HG03442 (cell line): ENCODE measurements around the gene B3GNT8.
"Not testable (repeated sequence)": the region's sequence is repeated elsewhere in the genome, so short reads cannot be mapped to it uniquely, and the experiment has no call there.

Experiments
- ATAC-seq: cut with Tn5 transposase; IDR thresholded peaks from one replicate; pipeline ENCODE4 v1.9.1; 2021; ENCODE audit warnings: mild to moderate bottlenecking, moderate library complexity; ENCODE audit not compliant: unreplicated experiment

Gene B3GNT8

DNA sequence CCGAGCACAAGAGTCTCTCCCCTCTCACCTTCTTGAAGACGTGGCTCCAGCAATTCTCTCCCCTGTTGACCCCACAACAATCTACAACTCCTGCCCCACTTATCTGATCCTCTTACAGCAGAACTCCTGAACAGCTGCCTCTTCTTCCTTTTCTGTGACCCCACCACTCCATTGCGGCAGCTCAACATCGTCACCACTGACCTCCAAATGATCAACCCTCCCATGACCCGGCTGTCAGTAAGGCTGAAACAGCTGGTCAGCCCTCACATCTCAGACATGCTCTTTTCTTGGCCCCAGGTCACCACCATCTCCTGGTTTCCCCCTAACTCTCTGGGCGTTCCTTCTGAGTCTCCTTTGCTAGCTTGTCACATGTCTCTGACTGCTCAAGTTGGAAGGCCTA is 31.8 kb downstream of the B3GNT8 start:
- no peak for ATAC-seq

DNA sequence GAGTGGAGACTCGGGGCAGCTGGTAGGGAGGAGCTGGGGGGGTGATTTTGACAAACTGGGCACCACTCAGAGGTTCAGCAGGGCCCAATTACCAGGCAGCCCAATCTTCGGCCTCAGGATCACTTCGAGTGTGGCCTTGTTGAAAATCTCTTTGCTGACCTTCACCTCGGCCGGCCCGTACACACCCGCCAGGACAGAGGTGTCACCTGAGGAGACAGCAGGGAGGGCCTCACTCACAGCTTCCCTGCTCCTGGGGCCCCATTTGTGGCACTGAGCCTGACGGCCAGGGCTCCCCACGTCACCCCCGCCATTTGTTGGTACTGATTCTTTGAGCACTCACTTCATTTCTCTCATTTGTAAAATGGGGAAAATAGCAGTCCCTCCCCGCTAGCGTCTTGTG is 34.4 kb downstream of the B3GNT8 start:
- ATAC-seq = no peak

DNA sequence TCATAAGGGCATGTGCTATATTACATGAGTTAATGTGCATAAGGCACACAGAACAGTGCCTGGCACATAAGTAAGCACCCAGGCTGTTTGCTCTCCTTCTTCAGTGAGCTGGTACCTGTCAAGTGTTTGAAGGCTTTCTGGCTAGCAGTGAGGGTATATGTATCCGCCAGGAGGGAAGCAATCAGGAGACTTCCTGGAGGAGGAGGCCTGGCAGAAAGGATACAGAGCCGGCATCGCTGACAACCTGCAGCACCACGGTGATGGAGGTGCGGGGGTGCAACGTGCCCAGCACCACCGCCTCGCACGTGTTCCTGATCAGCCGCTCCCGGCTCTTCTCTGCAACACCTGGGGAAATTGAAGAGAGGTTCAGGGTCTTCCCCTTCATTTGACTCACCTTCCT is 35.6 kb downstream of the B3GNT8 start:
- ATAC-seq = no peak

DNA sequence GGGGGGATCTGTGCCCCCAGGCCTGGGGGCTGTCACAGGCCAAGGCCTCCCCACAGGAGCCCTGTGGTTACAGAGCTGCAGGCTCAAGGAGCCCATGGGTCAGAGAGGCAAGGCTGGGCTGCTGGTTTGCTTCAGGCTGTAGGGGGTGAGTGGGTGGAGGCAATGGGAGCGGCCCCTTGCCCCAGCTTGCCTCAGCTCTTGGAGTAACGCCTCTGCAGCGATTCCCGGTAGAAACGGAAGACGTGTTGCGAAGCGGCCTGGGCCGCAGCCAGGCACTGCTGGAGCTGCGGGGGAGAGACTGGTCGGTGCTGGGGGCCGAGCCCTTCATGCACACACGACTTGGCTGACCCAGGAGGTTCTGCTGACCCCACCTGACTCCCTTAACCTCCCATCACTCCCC is 40.7 kb downstream of the B3GNT8 start:
- no peak for ATAC-seq

DNA sequence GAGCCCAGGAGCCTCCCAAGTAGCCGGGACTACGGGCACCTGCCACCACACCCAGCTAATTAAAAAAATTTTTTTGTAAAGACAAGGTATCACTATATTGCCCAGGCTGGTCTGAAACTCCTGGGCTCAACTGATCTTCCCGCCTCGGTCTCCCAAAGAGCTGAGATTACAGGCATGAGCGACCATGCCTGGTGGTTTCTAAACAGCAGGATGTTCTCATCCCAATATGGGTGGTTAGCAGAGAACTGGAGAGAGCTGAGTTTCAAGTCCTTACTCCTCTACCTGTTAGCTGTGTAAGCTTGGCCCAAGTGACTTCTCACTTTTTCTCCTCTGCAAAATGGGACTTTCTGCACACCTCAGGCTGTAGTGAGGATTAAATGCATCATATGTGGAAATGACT is 42.8 kb downstream of the B3GNT8 start:
- ATAC-seq = no peak

DNA sequence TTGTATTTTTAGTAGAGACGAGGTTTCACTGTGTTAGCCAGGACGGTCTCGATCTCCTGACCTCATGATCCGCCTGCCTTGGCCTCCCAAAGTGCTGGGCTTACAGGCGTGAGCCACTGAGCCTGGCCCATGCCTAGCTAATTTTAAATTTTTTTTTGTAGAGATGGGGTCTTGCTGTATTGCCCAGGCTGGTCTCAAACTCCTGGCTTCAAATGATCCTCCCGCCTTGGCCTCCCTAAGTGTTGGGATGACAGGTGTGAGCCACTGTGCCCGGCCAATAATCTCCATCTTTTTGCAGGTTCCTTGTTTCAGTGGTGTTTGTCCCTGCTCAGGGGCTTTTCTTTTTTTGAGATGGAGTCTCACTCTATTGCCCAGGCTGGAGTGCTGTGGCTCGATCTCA is 45.6 kb downstream of the B3GNT8 start:
- not testable (repeated sequence) for ATAC-seq

DNA sequence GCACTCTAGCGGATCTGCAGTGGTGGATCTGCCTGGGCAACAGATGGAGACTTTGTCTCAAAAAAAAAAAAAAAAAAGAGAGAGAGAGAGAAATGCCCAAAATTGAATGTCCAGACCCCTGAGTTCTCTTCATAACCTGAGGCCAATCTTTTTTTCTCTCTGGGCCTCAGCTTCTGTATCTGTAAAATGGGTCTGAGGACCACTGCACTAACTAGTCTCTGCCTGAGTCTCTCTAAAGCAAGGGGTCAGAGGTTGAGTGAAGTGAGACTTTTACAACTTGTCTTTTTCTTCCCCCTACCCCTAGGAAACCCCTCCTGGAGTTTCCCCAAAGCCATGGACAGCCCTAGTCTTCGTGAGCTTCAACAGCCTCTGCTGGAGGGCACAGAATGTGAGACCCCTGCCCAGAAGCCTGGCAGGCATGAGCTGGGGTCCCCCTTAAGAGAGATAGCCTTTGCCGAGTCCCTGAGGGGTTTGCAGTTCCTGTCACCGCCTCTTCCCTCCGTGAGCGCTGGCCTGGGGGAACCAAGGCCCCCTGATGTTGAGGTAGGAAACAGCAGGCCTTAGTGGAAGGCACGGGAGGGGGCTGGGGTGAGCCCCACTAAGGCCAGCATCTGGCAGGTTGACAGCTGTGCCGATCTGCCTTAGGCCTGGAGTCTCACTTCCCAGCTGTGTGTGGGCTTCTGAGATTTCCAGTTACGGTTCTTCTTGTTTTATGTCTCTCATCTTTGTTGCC is 49.0 kb downstream of the B3GNT8 start:
- no peak for ATAC-seq

DNA sequence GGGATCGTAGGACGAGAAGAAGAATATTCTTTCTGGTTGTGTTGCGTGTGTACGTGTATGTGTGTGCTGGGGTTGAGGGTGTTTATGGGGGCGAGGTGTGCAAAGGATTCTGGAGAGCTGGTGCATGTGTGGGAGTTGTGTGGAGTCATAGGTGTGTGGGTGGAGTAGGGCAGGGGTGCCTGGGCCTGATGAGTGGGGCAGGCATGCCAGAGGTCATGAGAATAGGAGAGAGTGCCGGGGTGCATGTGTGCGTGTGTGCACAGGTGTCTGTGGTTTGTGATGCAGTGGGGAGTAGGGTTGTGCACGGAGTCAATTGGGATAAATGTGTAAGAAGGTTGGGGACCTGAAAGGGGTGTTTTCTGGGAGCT is 50.2 kb downstream of the B3GNT8 start:
- no peak for ATAC-seq

DNA sequence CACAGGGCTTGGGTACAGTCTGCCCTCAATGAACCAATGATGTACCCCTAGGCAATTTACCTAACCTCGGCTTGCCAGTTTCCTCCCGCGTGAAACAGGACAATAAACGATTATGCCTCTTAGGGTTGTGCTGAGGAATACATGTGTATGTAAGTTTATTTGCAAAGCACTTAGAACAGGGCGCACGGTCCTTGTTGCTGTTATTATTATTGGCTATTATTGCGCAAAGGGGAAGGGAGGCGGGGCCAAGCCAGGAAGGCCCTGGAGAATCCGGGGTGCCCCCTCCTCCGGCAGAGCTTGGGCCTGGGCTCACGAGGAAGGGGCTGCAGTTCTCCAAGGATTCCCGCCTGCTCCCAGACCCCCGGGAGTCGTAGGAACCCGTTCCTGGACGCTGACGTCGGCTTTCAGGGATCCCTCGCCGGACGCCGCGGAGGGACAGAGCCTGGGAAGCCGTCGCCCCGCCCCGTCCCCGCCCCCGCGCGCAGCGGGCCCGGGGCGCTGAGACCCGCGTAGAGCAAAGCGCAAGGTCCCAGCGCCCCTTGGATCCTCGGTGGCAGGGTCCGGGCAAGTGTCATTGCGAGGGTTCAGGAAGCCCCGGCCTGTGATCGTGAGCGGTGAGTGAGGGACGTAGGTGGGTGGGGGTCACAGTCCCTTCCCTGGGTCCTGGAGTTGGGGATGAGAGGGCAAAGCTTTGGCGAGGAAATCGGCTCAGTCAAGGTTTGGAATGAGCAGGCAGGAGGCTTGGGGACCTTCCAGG is 50.8 kb downstream of the B3GNT8 start, which contains the start of gene TMEM91:
Gene TMEM91, plus strand, starts transcription at position 293 of the 757 bp plus-strand sequence. CDS start 1,777 bp downstream, outside the sequence.
- ATAC-seq = no peak
